ENCODE measurements around the gene HAL. TPM values are rescaled to one million over a fixed set of nuclear protein-coding genes. Genes with fewer than 3 reads are reported as not detected.

The HAL gene
- total RNA-seq, 5 donors from 2014 or later (not counting 1 experiment from before 2014, with no cell fraction given) = 0.54 to 2.4 (median 1.1) TPM

DNA sequence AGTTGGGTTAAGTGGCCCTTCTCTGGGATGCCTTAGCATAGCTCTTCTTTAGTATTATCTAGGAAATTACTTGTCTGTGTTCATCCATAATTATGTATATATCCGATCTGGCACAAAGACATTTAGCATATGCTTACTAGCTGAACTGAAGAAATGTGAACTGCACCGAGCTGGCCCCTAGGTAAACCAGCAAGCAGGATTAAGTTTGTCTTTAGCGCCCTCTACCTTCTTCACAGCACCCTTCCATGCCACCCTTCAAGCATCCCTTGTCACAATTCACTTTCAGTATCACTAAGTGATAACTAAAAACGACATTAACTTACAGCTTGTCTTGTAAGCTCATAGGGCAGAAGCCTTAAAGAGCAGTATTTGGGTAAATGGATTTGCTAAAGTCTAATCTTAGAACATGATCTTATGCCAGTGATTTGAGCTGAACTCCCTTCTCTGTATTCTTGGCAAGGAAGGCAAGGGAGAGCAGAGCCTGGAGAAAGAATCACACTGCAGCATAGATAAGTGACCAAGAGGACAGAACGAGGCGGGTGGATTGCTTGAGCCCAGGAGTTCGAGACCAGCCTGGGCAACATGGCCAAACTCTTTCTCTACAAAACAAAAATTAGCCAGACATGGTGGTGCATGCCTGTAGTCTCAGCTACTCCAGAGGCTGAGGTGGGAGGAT lies 2.6 kb upstream of the HAL start:
- H3K27me3 ChIP-seq (replicated peaks in 1 of 2; ENCODE audit: control insufficient read depth in 2 of 2, extremely low read depth in 1 of 2, insufficient read depth in 2 of 2, low read length in 1 of 2) = no peaks in the 10 kb centered on the region
- peak in 33 of 35 experiments; percentile 3 to 74 (median 32) for DNase-seq
- no peaks in the 10 kb centered on the region for H3K27me3 Mint-ChIP-seq
- H3K4me3 ChIP-seq (ENCODE audit: control insufficient read depth in 1 of 2, extremely low read depth in 1 of 2, low read length in 1 of 2) = no peak overlapping the region
- H3K36me3 Mint-ChIP-seq = peaks cover 19% of the 10 kb centered on the region
- peak overlapping the region; percentile 1 to 56 for H3K27ac Mint-ChIP-seq
- H3K27ac ChIP-seq (ENCODE audit: low read length) = no peak overlapping the region
- CTCF ChIA-PET = interaction anchor here (0.5 to 5.5 kb wide), 45 partner anchors 8 to 1790 kb away, joined by 3 to 86 read pairs (median 4); partner anchors contain the start of genes CCDC38 (in 2 of the 2), AMDHD1 (in 1 of the 2), METAP2 (in 1 of the 2) and SNRPF (in 1 of the 2)
- ATAC-seq (replicated peaks in 1 of 4) = peak; percentile 84 to 99 (median 93)
- H3K4me3 Mint-ChIP-seq = no peak overlapping the region
- POLR2A ChIA-PET = no interaction called here
- peaks cover 3 to 5% (median 3%) of the 10 kb centered on the region in 3 donors for H3K4me1 Mint-ChIP-seq
- no peaks in the 10 kb centered on the region for H3K9me3 Mint-ChIP-seq
- H3K9me3 ChIP-seq = no peaks in the 10 kb centered on the region
- H3K36me3 ChIP-seq (ENCODE audit: control insufficient read depth in 2 of 2, extremely low read depth in 1 of 2, insufficient read depth in 1 of 2, low read length in 1 of 2) = peaks cover 3 to 17% of the 10 kb centered on the region in 2 donors
- H3K4me1 ChIP-seq (ENCODE audit: control insufficient read depth in 1 of 2, extremely low read depth in 1 of 2, insufficient read depth in 2 of 2, low read length in 2 of 2) = no peaks in the 10 kb centered on the region
- 32% methylated on average over 2 of the region's 7 CpGs for WGBS (ENCODE audit: insufficient coverage)

DNA sequence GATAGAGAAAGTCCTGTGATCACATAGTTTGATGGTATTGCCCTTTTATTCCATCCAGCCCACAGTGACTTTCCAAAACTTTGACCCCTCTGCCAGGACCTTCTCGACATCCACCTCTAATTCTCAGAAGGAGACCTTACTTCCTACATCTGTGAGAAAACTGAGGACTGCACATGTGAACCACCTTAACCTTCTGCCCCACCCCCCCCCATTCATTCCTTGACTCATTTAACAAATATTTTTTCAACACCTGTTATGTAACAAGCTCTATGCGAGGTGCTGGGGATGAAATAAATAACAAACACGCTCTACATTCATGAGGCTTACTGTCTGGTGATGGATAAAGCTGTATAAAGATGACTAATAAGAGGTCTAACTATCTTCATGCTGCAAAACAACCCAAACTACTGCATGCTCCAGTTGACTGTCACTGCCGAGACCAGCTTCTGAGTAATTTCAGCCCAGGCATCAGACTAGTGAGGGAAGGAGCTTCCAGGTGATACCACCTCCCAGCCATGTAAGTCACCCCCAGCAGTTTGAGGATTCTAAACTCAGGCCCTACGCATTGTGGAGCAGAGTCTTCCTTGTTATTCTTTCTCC lies 1.9 kb upstream of the HAL start:
- DNase-seq (no peak), ATAC-seq (replicated peaks in 1 of 4) (no peak)
- peaks cover 22% of the 10 kb centered on the region for H3K36me3 Mint-ChIP-seq
- H3K4me1 Mint-ChIP-seq = peaks cover 3 to 5% (median 3%) of the 10 kb centered on the region in 3 donors
- no peaks in the 10 kb centered on the region for H3K9me3 Mint-ChIP-seq
- Histone ChIP-seq H3K4me3 (ENCODE audit: control insufficient read depth in 1 of 2, extremely low read depth in 1 of 2, low read length in 1 of 2) (no peak overlapping the region), H3K36me3 (ENCODE audit: control insufficient read depth in 2 of 2, extremely low read depth in 1 of 2, insufficient read depth in 1 of 2, low read length in 1 of 2) (peaks cover 3 to 11% of the 10 kb centered on the region in 2 donors), H3K9me3 (no peaks in the 10 kb centered on the region), H3K4me1 (ENCODE audit: control insufficient read depth in 1 of 2, extremely low read depth in 1 of 2, insufficient read depth in 2 of 2, low read length in 2 of 2) (no peaks in the 10 kb centered on the region), H3K27me3 (replicated peaks in 1 of 2; ENCODE audit: control insufficient read depth in 2 of 2, extremely low read depth in 1 of 2, insufficient read depth in 2 of 2, low read length in 1 of 2) (no peaks in the 10 kb centered on the region), H3K27ac (ENCODE audit: low read length) (no peak overlapping the region)
- ChIA-PET POLR2A (no interaction called here), CTCF (interaction anchor here (0.6 to 5.5 kb wide), 40 partner anchors 8 to 1790 kb away, joined by 3 to 86 read pairs (median 4); partner anchors contain the start of genes CCDC38 (in 2 of the 2), AMDHD1 (in 1 of the 2), METAP2 (in 1 of the 2) and SNRPF (in 1 of the 2))
- H3K27me3 Mint-ChIP-seq = no peaks in the 10 kb centered on the region
- WGBS (ENCODE audit: insufficient coverage) = 83% methylated on average over 1 of the region's 5 CpGs
- H3K4me3 Mint-ChIP-seq = no peak overlapping the region
- peak overlapping the region in 1 of 2 donors; percentile 22 for H3K27ac Mint-ChIP-seq

DNA sequence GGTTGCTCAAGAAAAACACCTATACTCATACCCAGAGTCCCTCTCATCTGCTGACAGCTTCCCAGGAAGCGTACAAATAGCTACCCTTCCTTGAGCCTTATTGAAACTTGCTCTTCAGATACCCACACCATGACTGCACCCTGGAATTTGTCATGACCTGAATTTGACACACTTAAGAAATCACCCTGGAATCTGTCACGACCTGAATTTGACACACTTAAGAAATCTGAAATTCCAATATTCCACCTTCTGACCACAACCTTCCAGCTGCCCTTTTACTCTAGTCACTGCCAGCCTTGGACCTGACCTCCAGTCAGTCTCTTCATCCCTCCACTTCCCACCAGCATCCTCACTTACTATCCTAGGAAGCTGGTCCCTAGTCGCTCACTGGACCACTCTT lies 1.1 kb upstream of the HAL start:
- 79% methylated on average over 3 of the region's 3 CpGs for WGBS (ENCODE audit: insufficient coverage)
- no peak for DNase-seq
- H3K36me3 ChIP-seq (ENCODE audit: control insufficient read depth in 2 of 2, extremely low read depth in 1 of 2, insufficient read depth in 1 of 2, low read length in 1 of 2) = peaks cover 3 to 6% of the 10 kb centered on the region in 2 donors
- H3K27me3 Mint-ChIP-seq = no peaks in the 10 kb centered on the region
- no peaks in the 10 kb centered on the region for H3K9me3 Mint-ChIP-seq
- H3K4me3 Mint-ChIP-seq = no peak overlapping the region
- ChIA-PET POLR2A (no interaction called here), CTCF (interaction anchor here (0.5 to 5.5 kb wide), 7 partner anchors 10 to 880 kb away, joined by 3 to 86 read pairs (median 4); no protein-coding TSS in a partner anchor)
- no peak overlapping the region for H3K27ac Mint-ChIP-seq
- peaks cover 3 to 5% (median 3%) of the 10 kb centered on the region in 3 donors for H3K4me1 Mint-ChIP-seq
- no peaks in the 10 kb centered on the region for H3K9me3 ChIP-seq
- no peaks in the 10 kb centered on the region for H3K27me3 ChIP-seq (replicated peaks in 1 of 2; ENCODE audit: control insufficient read depth in 2 of 2, extremely low read depth in 1 of 2, insufficient read depth in 2 of 2, low read length in 1 of 2)
- H3K4me3 ChIP-seq (ENCODE audit: control insufficient read depth in 1 of 2, extremely low read depth in 1 of 2, low read length in 1 of 2) = no peak overlapping the region
- H3K27ac ChIP-seq (ENCODE audit: low read length) = no peak overlapping the region
- H3K36me3 Mint-ChIP-seq = peaks cover 18% of the 10 kb centered on the region
- H3K4me1 ChIP-seq (ENCODE audit: control insufficient read depth in 1 of 2, extremely low read depth in 1 of 2, insufficient read depth in 2 of 2, low read length in 2 of 2) = no peaks in the 10 kb centered on the region
- no peak for ATAC-seq (replicated peaks in 1 of 4)

DNA sequence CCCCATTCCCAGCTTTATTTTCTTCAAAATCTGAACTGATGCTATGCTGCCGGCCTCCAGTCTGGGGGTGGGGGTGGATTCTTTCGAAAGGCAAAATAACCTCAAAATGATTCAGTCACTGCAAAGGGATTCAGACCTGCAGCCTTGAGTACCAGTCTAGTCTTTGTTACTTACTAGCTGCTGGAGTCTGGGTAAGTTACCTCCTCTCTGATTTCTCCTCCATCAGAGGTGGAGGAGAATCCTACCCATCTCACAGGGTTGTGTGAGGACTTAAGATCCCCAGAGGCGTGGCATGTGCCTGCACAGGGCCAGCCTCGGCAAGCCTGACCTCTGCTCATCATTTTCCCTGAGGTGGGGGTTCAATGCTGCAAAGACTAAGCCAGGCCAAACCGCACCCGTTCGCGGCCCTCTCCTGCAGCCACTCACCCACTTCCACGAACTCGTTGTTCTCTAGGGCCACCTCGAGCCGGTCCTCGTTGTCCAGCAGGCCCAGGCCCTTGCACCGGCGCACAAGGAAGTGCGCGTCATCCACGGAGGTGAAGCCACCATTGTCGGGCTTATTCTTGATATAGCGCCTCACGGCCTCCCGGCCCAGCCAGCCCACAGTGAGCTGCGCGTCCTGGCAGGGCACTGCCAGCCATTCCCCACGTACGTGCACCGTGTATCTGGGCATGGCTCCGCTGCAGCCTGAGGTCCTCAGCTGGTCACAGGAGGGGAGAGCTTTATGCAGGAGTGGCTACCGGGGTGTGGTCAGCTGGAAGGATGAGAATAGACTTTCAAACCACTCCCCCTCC lies 709 bp downstream of the HAL start:
- H3K27ac Mint-ChIP-seq = no peak overlapping the region
- WGBS (ENCODE audit: insufficient coverage) = 96% methylated on average over 21 of the region's 29 CpGs
- POLR2A ChIA-PET = no interaction called here
- peaks cover 3 to 5% (median 3%) of the 10 kb centered on the region in 3 donors for H3K4me1 Mint-ChIP-seq
- Histone ChIP-seq H3K4me3 (ENCODE audit: control insufficient read depth in 1 of 2, extremely low read depth in 1 of 2, low read length in 1 of 2) (no peak overlapping the region), H3K36me3 (ENCODE audit: control insufficient read depth in 2 of 2, extremely low read depth in 1 of 2, insufficient read depth in 1 of 2, low read length in 1 of 2) (peaks cover 0 to 3% of the 10 kb centered on the region in 2 donors), H3K4me1 (ENCODE audit: control insufficient read depth in 1 of 2, extremely low read depth in 1 of 2, insufficient read depth in 2 of 2, low read length in 2 of 2) (no peaks in the 10 kb centered on the region), H3K27ac (ENCODE audit: low read length) (no peak overlapping the region), H3K9me3 (no peaks in the 10 kb centered on the region), H3K27me3 (replicated peaks in 1 of 2; ENCODE audit: control insufficient read depth in 2 of 2, extremely low read depth in 1 of 2, insufficient read depth in 2 of 2, low read length in 1 of 2) (no peaks in the 10 kb centered on the region)
- H3K9me3 Mint-ChIP-seq = no peaks in the 10 kb centered on the region
- DNase-seq (no peak), ATAC-seq (replicated peaks in 1 of 4) (no peak)
- no peak overlapping the region for H3K4me3 Mint-ChIP-seq
- H3K36me3 Mint-ChIP-seq = peaks cover 21% of the 10 kb centered on the region
- H3K27me3 Mint-ChIP-seq = no peaks in the 10 kb centered on the region
- CTCF ChIA-PET = interaction anchor here in 1 of 2 donors (1.0 kb wide), 1 partner anchor 77 kb away, joined by 5 read pairs; no protein-coding TSS in a partner anchor

DNA sequence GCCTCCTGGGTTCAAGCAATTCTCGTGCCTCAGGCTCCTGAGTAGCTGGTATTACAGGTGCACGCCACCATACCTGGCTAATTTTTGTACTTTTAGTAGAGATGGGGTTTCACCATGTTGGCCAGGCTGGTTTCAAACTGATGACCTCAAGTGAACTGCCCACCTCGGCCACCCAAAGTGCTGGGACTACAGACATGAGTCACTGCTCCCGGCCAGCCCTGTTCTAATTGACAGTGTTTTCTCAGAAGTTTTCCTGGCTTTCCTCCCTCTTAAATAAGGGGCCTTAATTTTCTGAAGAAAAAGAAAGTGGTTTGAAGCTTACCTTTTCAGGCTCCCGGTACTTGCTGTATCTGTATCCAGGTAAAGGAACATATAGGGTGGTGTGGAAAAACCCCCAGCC lies 1.7 kb downstream of the HAL start:
- POLR2A ChIA-PET = no interaction called here
- peaks cover 18% of the 10 kb centered on the region for H3K36me3 Mint-ChIP-seq

DNA sequence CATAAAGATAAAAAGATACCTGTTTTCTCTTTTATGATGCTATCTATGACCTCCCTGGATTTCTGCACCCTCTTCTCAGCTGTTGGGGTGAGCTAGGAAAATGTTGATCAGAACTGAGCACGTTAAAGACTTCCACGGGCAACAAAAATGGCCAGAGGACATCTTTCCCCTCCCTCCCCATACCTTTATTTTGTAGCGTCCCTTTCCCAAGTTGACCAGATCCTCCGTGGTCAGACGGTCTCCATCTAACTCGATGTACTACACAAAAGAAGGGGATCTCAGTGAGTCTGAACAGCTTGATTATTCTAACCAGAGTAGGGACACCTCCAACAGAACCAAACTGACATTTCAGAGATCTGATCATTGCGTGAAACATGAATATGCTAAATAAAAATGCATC lies 2.2 kb downstream of the HAL start:
- Mint-ChIP-seq H3K4me1 (peaks cover 2 to 4% (median 2%) of the 10 kb centered on the region in 3 donors), H3K36me3 (peaks cover 18% of the 10 kb centered on the region), H3K4me3 (no peak overlapping the region), H3K27ac (no peak overlapping the region), H3K27me3 (no peaks in the 10 kb centered on the region), H3K9me3 (no peaks in the 10 kb centered on the region)
- no peak overlapping the region for H3K4me3 ChIP-seq (ENCODE audit: control insufficient read depth in 1 of 2, extremely low read depth in 1 of 2, low read length in 1 of 2)
- H3K36me3 ChIP-seq (ENCODE audit: control insufficient read depth in 2 of 2, extremely low read depth in 1 of 2, insufficient read depth in 1 of 2, low read length in 1 of 2) = no peaks in the 10 kb centered on the region
- no peak for ATAC-seq (replicated peaks in 1 of 4)
- CTCF ChIA-PET = no interaction called here
- 82% methylated on average over 3 of the region's 7 CpGs for WGBS (ENCODE audit: insufficient coverage)
- H3K4me1 ChIP-seq (ENCODE audit: control insufficient read depth in 1 of 2, extremely low read depth in 1 of 2, insufficient read depth in 2 of 2, low read length in 2 of 2) = no peaks in the 10 kb centered on the region
- H3K27ac ChIP-seq (ENCODE audit: low read length) = no peak overlapping the region
- no peaks in the 10 kb centered on the region for H3K27me3 ChIP-seq (replicated peaks in 1 of 2; ENCODE audit: control insufficient read depth in 2 of 2, extremely low read depth in 1 of 2, insufficient read depth in 2 of 2, low read length in 1 of 2)
- H3K9me3 ChIP-seq = no peaks in the 10 kb centered on the region
- POLR2A ChIA-PET = no interaction called here
- no peak for DNase-seq

More for the DNA sequence above, 1.7 kb downstream of the HAL start:
- H3K9me3 ChIP-seq = no peaks in the 10 kb centered on the region
- no peaks in the 10 kb centered on the region for H3K27me3 Mint-ChIP-seq
- no peaks in the 10 kb centered on the region for H3K4me1 ChIP-seq (ENCODE audit: control insufficient read depth in 1 of 2, extremely low read depth in 1 of 2, insufficient read depth in 2 of 2, low read length in 2 of 2)
- CTCF ChIA-PET = interaction anchor here in 1 of 2 donors (1.0 kb wide), 1 partner anchor 76 kb away, joined by 5 read pairs; no protein-coding TSS in a partner anchor
- no peaks in the 10 kb centered on the region for H3K36me3 ChIP-seq (ENCODE audit: control insufficient read depth in 2 of 2, extremely low read depth in 1 of 2, insufficient read depth in 1 of 2, low read length in 1 of 2)
- H3K9me3 Mint-ChIP-seq = no peaks in the 10 kb centered on the region
- H3K27ac Mint-ChIP-seq = no peak overlapping the region
- no peak overlapping the region for H3K4me3 ChIP-seq (ENCODE audit: control insufficient read depth in 1 of 2, extremely low read depth in 1 of 2, low read length in 1 of 2)
- H3K27ac ChIP-seq (ENCODE audit: low read length) = no peak overlapping the region
- no peaks in the 10 kb centered on the region for H3K27me3 ChIP-seq (replicated peaks in 1 of 2; ENCODE audit: control insufficient read depth in 2 of 2, extremely low read depth in 1 of 2, insufficient read depth in 2 of 2, low read length in 1 of 2)
- 93% methylated on average over 2 of the region's 5 CpGs for WGBS (ENCODE audit: insufficient coverage)
- DNase-seq (no peak), ATAC-seq (replicated peaks in 1 of 4) (no peak)
- H3K4me3 Mint-ChIP-seq = no peak overlapping the region
- H3K4me1 Mint-ChIP-seq = peaks cover 3 to 5% (median 3%) of the 10 kb centered on the region in 3 donors
